B cell (primary cell): ENCODE data around the gene CYP51A1. TPM values are rescaled to one million over a fixed set of nuclear protein-coding genes. Genes with fewer than 3 reads are reported as not detected.

ENCODE experiments used
- ATAC-seq: fragments of 200-7000 bp; cut with Tn5 transposase; one replicate; pipeline ENCODE4 v1.10.0; 2021; ENCODE audit warnings: low read depth, mild to moderate bottlenecking, moderate number of reproducible peaks, moderate library complexity
- CTCF ChIA-PET: fragments of 350-600 bp; sonication (Branson Sonifier 250); formaldehyde crosslinking; loops from one replicate; lab custom pipeline; 2021; ENCODE audit warnings: antibody characterized with exemption, inconsistent platforms; lab: Charles Lee
- POLR2A ChIA-PET: fragments of 350-600 bp; sonication (Branson Sonifier 250); formaldehyde crosslinking; loops from one replicate; lab custom pipeline; 2021; ENCODE audit warnings: antibody characterized with exemption; lab: Charles Lee
- DNase-seq: peaks from one replicate; pipeline ENCODE4 v3.0.0; 2013
- H2AFZ ChIP-seq: 2 replicates; pipeline ENCODE4 v1.6.1; 2012; ENCODE audit warnings: mild to moderate bottlenecking, low read depth, low read length; ENCODE audit not compliant: insufficient read depth, poor library complexity, severe bottlenecking
- H3K27ac ChIP-seq, 2 donors: 1 replicate in 1 of 2; 2 replicates in 1 of 2; pipeline ENCODE4 v1.5.1; 2012 to 2013; ENCODE audit warnings: low read length in 2 of 2, mild to moderate bottlenecking in 2 of 2, moderate library complexity in 1 of 2
- H3K27me3 ChIP-seq, 4 experiments: fragments of 200-600 bp in 1 of 4; sonication (generic) in 1 of 4; replicated peaks in 1 of 4; 1 replicate in 2 of 4; 2 replicates in 2 of 4; pipeline versions ENCODE4 v1.6.1 to v1.7.0; 2013 to 2016; ENCODE audit warnings: low read length in 3 of 4, mild to moderate bottlenecking in 2 of 4, mixed read lengths in 1 of 4, moderate library complexity in 1 of 4; ENCODE audit not compliant: insufficient read depth in 4 of 4, control insufficient read depth in 3 of 4; ENCODE audit errors: control extremely low read depth in 1 of 4
- H3K36me3 ChIP-seq, 2 experiments: replicated peaks in 1 of 2; 1 replicate in 1 of 2; 2 replicates in 1 of 2; pipeline versions ENCODE4 v1.6.1 to v1.7.1; 2013; ENCODE audit warnings: low read length in 1 of 2; ENCODE audit not compliant: insufficient read depth in 2 of 2, control insufficient read depth in 1 of 2; ENCODE audit errors: control extremely low read depth in 1 of 2, extremely low read depth in 1 of 2
- H3K4me1 ChIP-seq, 2 donors: fragments of 200-600 bp in 1 of 2; sonication (generic) in 1 of 2; 1 replicate in 1 of 2; 2 replicates in 1 of 2; pipeline versions ENCODE4 v1.5.1 to v1.6.1; 2013 to 2017; ENCODE audit warnings: low read length in 2 of 2; ENCODE audit not compliant: control insufficient read depth in 2 of 2, insufficient read depth in 2 of 2
- H3K4me2 ChIP-seq: replicated peaks from 2 replicates; pipeline ENCODE3; 2012; ENCODE audit warnings: mild to moderate bottlenecking, low read depth, low read length; ENCODE audit not compliant: poor library complexity, severe bottlenecking
- H3K4me3 ChIP-seq, 5 experiments: fragments of 200-600 bp in 1 of 5; sonication (generic) in 1 of 5; 1 replicate in 3 of 5; 2 replicates in 2 of 5; pipeline versions ENCODE4 v1.5.1 to v1.7.0; 2011 to 2016; ENCODE audit warnings: low read length in 4 of 5, mild to moderate bottlenecking in 4 of 5, low read depth in 2 of 5, control low read depth in 1 of 5, moderate library complexity in 1 of 5; ENCODE audit not compliant: insufficient read depth in 1 of 5; ENCODE audit errors: control extremely low read depth in 1 of 5, extremely low read depth in 1 of 5
- H3K79me2 ChIP-seq: fragments of 200-600 bp; sonication (generic); one replicate; pipeline ENCODE4 v1.6.0; 2016; ENCODE audit warnings: low read length; ENCODE audit not compliant: control insufficient read depth, insufficient read depth
- H3K9ac ChIP-seq: fragments of 200-600 bp; sonication (generic); 2 replicates; pipeline ENCODE4 v1.6.1; 2017; ENCODE audit warnings: mild to moderate bottlenecking, low read length, moderate library complexity
- H3K9me3 ChIP-seq, 3 donors: one replicate each; pipeline versions ENCODE4 v1.6.1 to v1.7.1; 2013; ENCODE audit warnings: low read length in 2 of 3; ENCODE audit not compliant: control insufficient read depth in 2 of 3, insufficient read depth in 1 of 3; ENCODE audit errors: control extremely low read depth in 1 of 3
- H4K20me1 ChIP-seq: 2 replicates; pipeline ENCODE4 v1.6.0; 2012; ENCODE audit warnings: mild to moderate bottlenecking, low read length; ENCODE audit not compliant: insufficient read depth, control insufficient read depth, poor library complexity, severe bottlenecking
- H3K27ac Mint-ChIP-seq: one replicate; pipeline ENCODE4 v1.8.0; 2021; ENCODE audit warnings: mixed read lengths
- H3K27me3 Mint-ChIP-seq: one replicate; pipeline ENCODE4 v1.8.0; 2021; ENCODE audit warnings: mixed read lengths
- H3K4me1 Mint-ChIP-seq: one replicate; pipeline ENCODE4 v1.8.0; 2021; ENCODE audit warnings: mixed read lengths
- H3K4me3 Mint-ChIP-seq: one replicate; pipeline ENCODE4 v1.8.0; 2021; ENCODE audit warnings: mixed read lengths
- H3K9me3 Mint-ChIP-seq: one replicate; pipeline ENCODE4 v1.8.0; 2022; ENCODE audit warnings: mixed read lengths; ENCODE audit not compliant: insufficient read depth
- EZH2 ChIP-seq: IDR thresholded peaks from 2 replicates; pipeline ENCODE4 v1.6.1; 2012; ENCODE audit warnings: borderline replicate concordance, low read depth, mild to moderate bottlenecking, moderate library complexity, low read length; ENCODE audit not compliant: insufficient read depth, poor library complexity, severe bottlenecking
- WGBS: methylation state at CpG from one replicate; pipeline ENCODE4 v1.1.5; 2013; ENCODE audit warnings: missing lambda C conversion rate; ENCODE audit not compliant: insufficient coverage; 5-methylcytosine and 5-hydroxymethylcytosine counted together
- intact Hi-C: fragments of 100-400 bp; cut with micrococcal nuclease; formaldehyde crosslinking; loops from one replicate; pipeline ENCODE4 v1.10.0; 2022
- polyA plus RNA-seq: library from polyadenylated mRNA; depleted of rRNA; stranded (reverse); fragments of >200 nt; gene quantifications from 2 replicates; pipeline ENCODE4 v1.2.3, GENCODE V29; 2012
- total RNA-seq, 2 donors: library from RNA; stranded (reverse); fragments of 120-200 nt in 1 of 2; gene quantifications; 1 replicate in 1 of 2; 2 replicates in 1 of 2; pipeline versions ENCODE4 v1.2.3 to v1.2.4, GENCODE V29; 2013 to 2022
- TF ChIP-seq, protein P1 (sequence below): fragments of 200-600 bp; IDR thresholded peaks from one replicate; pipeline ENCODE4 v1.8.0; 2022; ENCODE audit warnings: antibody characterized with exemption, mild to moderate bottlenecking

The CYP51A1 gene
- total and polyA plus RNA-seq, 2 donors (not counting 1 experiment from before 2014, with no cell fraction given), result 6.3 to 36.1 TPM

DNA sequence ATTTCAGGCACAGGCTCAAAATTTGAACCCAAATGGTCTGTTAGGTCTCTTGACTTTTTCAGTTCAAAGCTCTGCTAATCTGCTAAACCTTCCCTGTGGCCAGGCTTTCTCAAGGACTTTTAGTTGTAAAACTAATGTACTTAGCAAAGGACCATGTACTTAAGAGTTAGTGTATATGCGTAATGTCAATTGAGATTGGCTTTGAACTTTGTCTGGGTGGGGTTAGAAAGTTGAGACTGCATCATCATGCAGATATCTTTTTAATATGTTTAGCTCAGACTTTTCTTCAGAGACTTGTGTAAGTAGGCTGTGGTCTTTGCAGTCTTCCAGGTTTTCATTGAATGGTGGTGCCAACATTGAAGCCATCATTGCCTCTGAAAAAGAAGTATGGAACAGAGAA, 33.7 kb downstream of the CYP51A1 start:
- H3K4me3 Mint-ChIP-seq, result no peak overlapping the region
- ATAC-seq, result no peak
- WGBS, result no CpG with 5 or more reads among the region's 1 CpG
- H2AFZ ChIP-seq, result no peak overlapping the region
- H3K4me3 ChIP-seq, result no peak overlapping the region
- H3K27me3 ChIP-seq, result no peaks in the 10 kb centered on the region
- H3K27ac Mint-ChIP-seq, result no peak overlapping the region
- no peak for DNase-seq
- TF ChIP-seq, protein P1, sequence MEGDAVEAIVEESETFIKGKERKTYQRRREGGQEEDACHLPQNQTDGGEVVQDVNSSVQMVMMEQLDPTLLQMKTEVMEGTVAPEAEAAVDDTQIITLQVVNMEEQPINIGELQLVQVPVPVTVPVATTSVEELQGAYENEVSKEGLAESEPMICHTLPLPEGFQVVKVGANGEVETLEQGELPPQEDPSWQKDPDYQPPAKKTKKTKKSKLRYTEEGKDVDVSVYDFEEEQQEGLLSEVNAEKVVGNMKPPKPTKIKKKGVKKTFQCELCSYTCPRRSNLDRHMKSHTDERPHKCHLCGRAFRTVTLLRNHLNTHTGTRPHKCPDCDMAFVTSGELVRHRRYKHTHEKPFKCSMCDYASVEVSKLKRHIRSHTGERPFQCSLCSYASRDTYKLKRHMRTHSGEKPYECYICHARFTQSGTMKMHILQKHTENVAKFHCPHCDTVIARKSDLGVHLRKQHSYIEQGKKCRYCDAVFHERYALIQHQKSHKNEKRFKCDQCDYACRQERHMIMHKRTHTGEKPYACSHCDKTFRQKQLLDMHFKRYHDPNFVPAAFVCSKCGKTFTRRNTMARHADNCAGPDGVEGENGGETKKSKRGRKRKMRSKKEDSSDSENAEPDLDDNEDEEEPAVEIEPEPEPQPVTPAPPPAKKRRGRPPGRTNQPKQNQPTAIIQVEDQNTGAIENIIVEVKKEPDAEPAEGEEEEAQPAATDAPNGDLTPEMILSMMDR, result no peak
- TF ChIP-seq EZH2, result no peak
- H3K4me2 ChIP-seq, result no peak overlapping the region
- no peaks in the 10 kb centered on the region for H3K27me3 Mint-ChIP-seq
- no peaks in the 10 kb centered on the region for H3K4me1 Mint-ChIP-seq
- no peaks in the 10 kb centered on the region for H4K20me1 ChIP-seq
- H3K9ac ChIP-seq, result no peak overlapping the region
- H3K9me3 ChIP-seq, result no peaks in the 10 kb centered on the region
- no peaks in the 10 kb centered on the region for H3K79me2 ChIP-seq
- peaks cover 20 to 73% of the 10 kb centered on the region in 2 experiments for H3K36me3 ChIP-seq
- H3K27ac ChIP-seq, result no peak overlapping the region
- POLR2A ChIA-PET, result no interaction called here
- H3K9me3 Mint-ChIP-seq, result no peaks in the 10 kb centered on the region
- CTCF ChIA-PET, result interaction anchor here (1.0 kb wide), 1 partner anchor 8 kb away, joined by 3 read pairs; no protein-coding TSS in a partner anchor
- intact Hi-C loops, result no loop called here
- no peaks in the 10 kb centered on the region for H3K4me1 ChIP-seq

DNA sequence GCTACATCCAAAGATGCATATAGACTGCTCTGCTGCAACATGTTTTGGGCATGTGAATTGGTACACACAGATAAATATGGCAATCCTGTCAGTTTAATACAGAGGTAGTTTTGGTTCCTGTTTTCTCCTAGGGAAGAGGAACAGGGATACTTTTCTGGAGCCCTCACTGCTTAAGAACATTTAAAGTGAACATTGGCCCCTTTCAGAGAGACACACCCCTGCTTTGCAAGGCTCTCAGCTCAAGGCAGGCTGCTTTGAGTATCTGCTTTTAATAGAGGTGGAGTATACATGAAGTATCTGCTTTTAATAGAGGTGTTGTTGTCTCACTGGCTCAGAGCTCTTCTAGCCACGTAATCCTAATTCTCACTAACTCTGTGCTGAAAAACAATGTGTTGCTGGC, 38.9 kb downstream of the CYP51A1 start:
- H3K4me3 ChIP-seq, result no peak overlapping the region
- no peaks in the 10 kb centered on the region for H3K27me3 Mint-ChIP-seq
- POLR2A ChIA-PET, result no interaction called here
- peaks cover 24 to 62% of the 10 kb centered on the region in 2 experiments for H3K36me3 ChIP-seq
- H3K79me2 ChIP-seq, result no peaks in the 10 kb centered on the region
- intact Hi-C loops, result no loop called here
- H3K27ac Mint-ChIP-seq, result no peak overlapping the region
- no peak overlapping the region for H2AFZ ChIP-seq
- H3K4me1 Mint-ChIP-seq, result no peaks in the 10 kb centered on the region
- CTCF ChIA-PET, result no interaction called here
- H3K9ac ChIP-seq, result no peak overlapping the region
- no CpG with 5 or more reads among the region's 1 CpG for WGBS
- ATAC-seq (no peak), DNase-seq (no peak)
- H3K9me3 Mint-ChIP-seq, result no peaks in the 10 kb centered on the region
- H4K20me1 ChIP-seq, result no peaks in the 10 kb centered on the region
- H3K4me2 ChIP-seq, result no peak overlapping the region
- no peaks in the 10 kb centered on the region for H3K27me3 ChIP-seq
- H3K9me3 ChIP-seq, result no peaks in the 10 kb centered on the region
- H3K4me1 ChIP-seq, result no peaks in the 10 kb centered on the region
- TF ChIP-seq, protein P1, result no peak
- H3K27ac ChIP-seq, result no peak overlapping the region
- no peak overlapping the region for H3K4me3 Mint-ChIP-seq
